Cerebellar nuclear complex (tissue), 1 donor: Measurements from ENCODE around the gene MED4.

ENCODE experiments used
- DNase-seq, 2 experiments: peaks; one replicate each; lab custom pipeline; 2025; lab: John Stamatoyannopoulos, UW

The MED4 gene

DNA sequence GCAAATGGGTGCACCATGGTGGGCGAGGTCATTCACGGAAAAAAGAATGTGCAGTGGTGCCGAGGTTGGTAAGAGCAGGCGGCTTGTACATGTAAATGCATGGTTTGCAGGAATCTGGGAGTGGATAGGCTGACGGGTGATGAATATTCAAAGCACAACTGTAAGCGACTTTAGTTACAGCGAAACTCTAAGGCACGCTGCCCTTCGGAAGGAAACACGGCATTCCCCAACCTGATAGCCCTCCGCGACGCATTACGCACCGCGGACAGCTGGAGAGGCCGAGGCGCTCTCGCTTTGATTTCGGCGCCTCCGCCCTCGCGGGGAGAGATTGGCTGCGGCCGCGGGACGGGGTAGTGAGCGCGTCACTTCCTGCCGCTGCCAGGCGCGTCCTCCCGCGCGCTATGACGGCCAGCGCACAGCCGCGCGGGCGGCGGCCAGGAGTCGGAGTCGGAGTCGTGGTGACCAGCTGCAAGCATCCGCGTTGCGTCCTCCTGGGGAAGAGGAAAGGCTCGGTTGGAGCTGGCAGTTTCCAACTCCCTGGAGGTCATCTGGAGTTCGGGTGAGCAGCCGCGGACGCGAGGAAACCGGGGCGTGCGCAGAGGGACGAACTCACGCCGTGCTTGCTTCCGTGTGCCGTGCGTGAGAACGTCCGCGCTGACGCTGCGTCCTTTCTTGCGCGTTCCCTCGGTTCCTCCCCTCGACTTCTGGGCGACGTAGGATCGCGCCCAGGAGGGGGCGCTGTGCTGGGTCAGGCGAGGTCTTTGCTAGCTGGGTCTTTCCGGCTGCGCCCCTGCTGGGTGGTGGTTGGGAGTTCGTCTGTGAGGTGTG lies 57.3 kb downstream of the MED4 start, which contains the start of gene NUDT15:
TSS of gene NUDT15 (plus strand) at position 381 of the 828 bp plus-strand sequence. CDS start at position 402, 21 bp downstream.
- DNase-seq = peak; percentile 57 to 86

DNA sequence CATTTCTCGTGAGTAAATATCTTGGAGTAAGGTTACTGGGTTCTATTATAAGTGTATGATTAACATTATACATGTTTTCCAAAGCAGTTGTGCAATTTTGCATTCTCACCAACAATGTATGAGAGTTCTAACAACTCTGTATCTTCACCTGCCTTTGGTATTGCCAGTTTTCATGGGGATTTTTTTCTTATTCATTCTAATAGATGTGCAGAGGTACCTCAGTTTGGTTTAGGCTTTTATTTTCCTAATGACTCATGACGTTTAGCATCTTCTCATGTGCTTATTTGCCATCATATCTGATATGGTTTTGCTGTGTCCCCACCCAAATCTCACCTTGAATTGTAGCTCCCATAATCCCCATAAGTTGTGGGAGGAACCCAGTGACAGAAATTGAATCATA lies 65.0 kb downstream of the MED4 start:
- DNase-seq = no peak

DNA sequence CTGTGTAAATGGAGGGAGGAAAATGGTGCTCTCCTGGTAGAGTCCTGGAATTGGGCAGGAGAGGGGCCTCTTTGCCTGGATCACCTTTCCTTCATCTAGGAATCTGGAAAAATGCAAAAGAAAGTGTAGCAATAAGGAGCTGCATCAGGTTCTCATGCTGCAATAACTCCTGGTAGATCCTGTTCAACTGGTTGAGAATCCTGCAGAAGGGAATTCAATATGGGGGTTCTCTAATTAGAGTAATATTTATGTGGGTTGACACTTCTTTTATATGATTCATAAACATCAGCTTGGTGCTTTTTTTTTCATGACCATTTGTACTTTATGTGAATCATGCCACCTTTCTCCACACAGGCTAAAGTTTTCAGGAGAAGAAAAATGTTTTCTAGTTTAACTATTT lies 66.8 kb downstream of the MED4 start:
- no peak for DNase-seq
